Measurements from ENCODE around the gene TRMT61A.
A peak's percentile ranks its signal among the peaks of the same experiment; 100 is the strongest.

The TRMT61A gene

GRCh38 chr14:103516426-103517173 is 12.4 kb upstream of the TRMT61A start:
- POLR2A ChIA-PET, result no interaction called here
- no peak for DNase-seq (ENCODE audit: extremely low spot score)
- no peak for TF ChIP-seq FOXA1 (IDR thresholded peaks at IDR 0.05)
- no peak for TF ChIP-seq SP1 (IDR thresholded peaks at IDR 0.05)
- no peak for TF ChIP-seq FOXK2 (IDR thresholded peaks at IDR 0.05)
- no peak for TF ChIP-seq NFRKB (IDR thresholded peaks at IDR 0.05)
- TF ChIP-seq HDGF (IDR thresholded peaks at IDR 0.05; ENCODE audit: borderline replicate concordance), result no peak
- no peak for TF ChIP-seq LEF1 (IDR thresholded peaks at IDR 0.05; ENCODE audit: borderline replicate concordance)
- no peak for TF ChIP-seq PKNOX1 (IDR thresholded peaks at IDR 0.05)
- no peak for TF ChIP-seq FOXM1 (IDR thresholded peaks at IDR 0.05; ENCODE audit: borderline replicate concordance)
- TF ChIP-seq L3MBTL2 (conservative IDR thresholded peaks at IDR 0.05), result no peak
- no peak for TF ChIP-seq CTBP1 (IDR thresholded peaks at IDR 0.05; ENCODE audit: borderline replicate concordance)
- TF ChIP-seq ARNT (IDR thresholded peaks at IDR 0.05), result no peak
- TF ChIP-seq TARDBP (IDR thresholded peaks at IDR 0.05), result no peak
- TF ChIP-seq SUZ12 (IDR thresholded peaks at IDR 0.05), result no peak
- TF ChIP-seq ELF4 (IDR thresholded peaks at IDR 0.05), result no peak
- no peak for TF ChIP-seq BHLHE40 (IDR thresholded peaks at IDR 0.05; ENCODE audit: borderline replicate concordance)
- CTCF ChIA-PET, result interaction anchor here (2.9 to 3.5 kb wide), 2 partner anchors 30 to 42 kb away, joined by 19 to 26 read pairs; no protein-coding TSS in a partner anchor

GRCh38 chr14:103517174-103517566 is 11.8 kb upstream of the TRMT61A start:
- CTCF ChIA-PET, result interaction anchor here (2.9 to 3.5 kb wide), 2 partner anchors 29 to 41 kb away, joined by 19 to 26 read pairs; no protein-coding TSS in a partner anchor
- TF ChIP-seq BHLHE40 (IDR thresholded peaks at IDR 0.05; ENCODE audit: borderline replicate concordance) (no peak), SUZ12 (IDR thresholded peaks at IDR 0.05) (no peak), LEF1 (IDR thresholded peaks at IDR 0.05; ENCODE audit: borderline replicate concordance) (no peak), HDGF (IDR thresholded peaks at IDR 0.05; ENCODE audit: borderline replicate concordance) (no peak), TARDBP (IDR thresholded peaks at IDR 0.05) (no peak), ARNT (IDR thresholded peaks at IDR 0.05) (no peak), FOXM1 (IDR thresholded peaks at IDR 0.05; ENCODE audit: borderline replicate concordance) (no peak), FOXA1 (IDR thresholded peaks at IDR 0.05) (no peak), L3MBTL2 (conservative IDR thresholded peaks at IDR 0.05) (no peak)
- no peak for DNase-seq (ENCODE audit: extremely low spot score)
- POLR2A ChIA-PET, result no interaction called here

GRCh38 chr14:103517721-103518421 is 11.1 kb upstream of the TRMT61A start:
- ChIA-PET CTCF (interaction anchor here (0.7 to 3.5 kb wide), 11 partner anchors 7 to 175 kb away, joined by 3 to 26 read pairs (median 4); partner anchors contain the start of gene TRMT61A), POLR2A (interaction anchor here (1.4 to 6.5 kb wide), 6 partner anchors 13 to 35 kb away, joined by 3 to 83 read pairs (median 10); partner anchors contain the start of gene TRMT61A)
- no peak for TF ChIP-seq SP1 (IDR thresholded peaks at IDR 0.05)
- TF ChIP-seq SUZ12 (IDR thresholded peaks at IDR 0.05), result no peak
- TF ChIP-seq ARNT (IDR thresholded peaks at IDR 0.05), result no peak
- no peak for TF ChIP-seq LEF1 (IDR thresholded peaks at IDR 0.05; ENCODE audit: borderline replicate concordance)
- TF ChIP-seq BHLHE40 (IDR thresholded peaks at IDR 0.05; ENCODE audit: borderline replicate concordance), result no peak
- DNase-seq (ENCODE audit: extremely low spot score), result no peak

GRCh38 chr14:103518422-103519042 is 10.5 kb upstream of the TRMT61A start:
- TF ChIP-seq HDGF (IDR thresholded peaks at IDR 0.05; ENCODE audit: borderline replicate concordance) (no peak; the same call in 1 of the 2 replicates), FOXM1 (IDR thresholded peaks at IDR 0.05; ENCODE audit: borderline replicate concordance) (peak; percentile 74; the same call in 1 of the 2 replicates)
- POLR2A ChIA-PET, result interaction anchor here (1.0 to 6.5 kb wide), 7 partner anchors 13 to 34 kb away, joined by 3 to 83 read pairs (median 7); partner anchors contain the start of gene TRMT61A
- CTCF ChIA-PET, result interaction anchor here (0.5 to 3.5 kb wide), 16 partner anchors 8 to 382 kb away, joined by 3 to 26 read pairs (median 4); partner anchors contain the start of genes BAG5 and TRMT61A
- DNase-seq (ENCODE audit: extremely low spot score), result peak; percentile 74

DNA sequence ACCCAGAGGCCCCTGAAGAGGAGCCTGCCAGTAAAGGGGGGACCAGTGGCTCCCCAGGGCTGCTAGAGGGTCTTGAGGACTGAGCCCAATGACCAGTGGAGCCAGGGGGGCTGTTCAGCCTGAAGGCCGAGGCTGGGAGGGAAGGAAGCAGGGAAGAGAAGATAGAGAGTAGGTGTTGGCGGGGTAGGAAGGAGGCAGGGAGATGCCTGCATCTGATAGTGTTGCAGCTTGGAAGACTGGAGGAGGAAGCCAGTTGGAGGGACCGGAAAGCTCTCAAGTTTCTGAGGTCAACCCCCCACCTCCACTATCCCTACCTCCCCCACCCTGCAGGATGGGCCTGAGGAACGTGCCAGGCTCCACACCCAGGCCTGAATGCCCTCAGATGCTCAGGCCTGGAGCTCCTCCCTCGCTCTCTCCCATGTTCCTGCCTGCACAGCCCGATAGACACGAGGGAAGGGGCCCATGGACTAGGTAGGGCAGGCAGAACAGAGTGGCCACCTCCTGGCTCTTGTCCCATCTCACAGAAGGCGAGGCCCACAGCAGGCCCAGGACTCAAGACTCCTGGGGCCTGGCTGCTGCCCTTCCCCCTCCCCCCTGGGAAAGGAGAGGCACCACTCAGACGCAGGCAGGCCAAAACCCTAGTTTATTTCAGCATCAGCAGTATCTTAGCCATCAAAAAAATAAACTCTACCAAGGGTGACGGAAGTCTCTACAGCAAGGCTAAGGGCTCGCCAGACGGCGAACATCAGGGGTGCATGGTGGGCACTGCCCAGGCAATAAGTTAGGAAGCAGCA is 9.8 kb upstream of the TRMT61A start:
- POLR2A ChIA-PET, result interaction anchor here (1.0 to 6.5 kb wide), 8 partner anchors 12 to 39 kb away, joined by 3 to 83 read pairs (median 10); partner anchors contain the start of gene TRMT61A
- TF ChIP-seq ELF4 (IDR thresholded peaks at IDR 0.05), result 0 out of 2 replicates have a peak, but pooled peaks have one; percentile 10
- TF ChIP-seq PKNOX1 (IDR thresholded peaks at IDR 0.05), result no peak
- CTCF ChIA-PET, result interaction anchor here (0.5 to 3.5 kb wide), 16 partner anchors 9 to 383 kb away, joined by 3 to 26 read pairs (median 4); partner anchors contain the start of genes BAG5 and TRMT61A
- DNase-seq (ENCODE audit: extremely low spot score), result no peak

GRCh38 chr14:103519837-103520212 is 9.2 kb upstream of the TRMT61A start:
- ChIA-PET POLR2A (interaction anchor here (1.3 to 6.5 kb wide), 6 partner anchors 11 to 42 kb away, joined by 3 to 83 read pairs (median 18); partner anchors contain the start of gene TRMT61A), CTCF (interaction anchor here (0.6 to 3.5 kb wide), 6 partner anchors 9 to 39 kb away, joined by 3 to 26 read pairs (median 10); partner anchors contain the start of gene TRMT61A)
- no peak for TF ChIP-seq BHLHE40 (IDR thresholded peaks at IDR 0.05; ENCODE audit: borderline replicate concordance)
- TF ChIP-seq L3MBTL2 (conservative IDR thresholded peaks at IDR 0.05), result no peak
- no peak for TF ChIP-seq FOXA1 (IDR thresholded peaks at IDR 0.05)
- no peak for TF ChIP-seq FOXK2 (IDR thresholded peaks at IDR 0.05)
- no peak for TF ChIP-seq ZNF384 (IDR thresholded peaks at IDR 0.05)
- TF ChIP-seq CTBP1 (IDR thresholded peaks at IDR 0.05; ENCODE audit: borderline replicate concordance), result no peak
- TF ChIP-seq ELF4 (IDR thresholded peaks at IDR 0.05), result no peak
- TF ChIP-seq PKNOX1 (IDR thresholded peaks at IDR 0.05), result no peak
- TF ChIP-seq ARNT (IDR thresholded peaks at IDR 0.05), result no peak
- TF ChIP-seq TARDBP (IDR thresholded peaks at IDR 0.05), result no peak
- no peak for DNase-seq (ENCODE audit: extremely low spot score)
